GM23338 (cell line): ENCODE data around the gene IL5RA. TPM values are rescaled to one million over a fixed set of nuclear protein-coding genes. Genes with fewer than 3 reads are reported as not detected.

ENCODE experiments used
- ATAC-seq: fragments of 200-7000 bp; cut with Tn5 transposase; 3 replicates; pipeline ENCODE4 v1.9.1; 2020
- DNase-seq: peaks from one replicate; pipeline ENCODE4 v3.0.0-alpha.2; 2015; ENCODE audit warnings: low spot score
- H2AFZ ChIP-seq: fragments of 200-600 bp; sonication (generic); 2 replicates; pipeline ENCODE4 v1.8.0; 2016; ENCODE audit warnings: antibody characterized with exemption, mild to moderate bottlenecking, moderate library complexity
- H3F3A ChIP-seq: fragments of 200-600 bp; sonication (generic); replicated peaks from 2 replicates; pipeline ENCODE4 v1.8.0; 2017; ENCODE audit warnings: antibody characterized with exemption, mixed run types, low read depth
- H3K27ac ChIP-seq: fragments of 200-600 bp; sonication (generic); 2 replicates; pipeline ENCODE4 v1.6.1; 2016; ENCODE audit warnings: low read depth
- H3K27me3 ChIP-seq: fragments of 200-600 bp; sonication (generic); 2 replicates; pipeline ENCODE4 v1.8.0; 2016; ENCODE audit warnings: mild to moderate bottlenecking, mixed run types, moderate library complexity; ENCODE audit not compliant: insufficient read depth
- H3K36me3 ChIP-seq: fragments of 200-600 bp; sonication (generic); 2 replicates; pipeline ENCODE4 v1.8.0; 2016; ENCODE audit warnings: mild to moderate bottlenecking; ENCODE audit not compliant: insufficient read depth
- H3K4me1 ChIP-seq: fragments of 200-600 bp; sonication (generic); 2 replicates; pipeline ENCODE4 v1.8.0; 2016; ENCODE audit warnings: mild to moderate bottlenecking, moderate library complexity; ENCODE audit not compliant: insufficient read depth
- H3K4me2 ChIP-seq: fragments of 200-600 bp; sonication (generic); 2 replicates; pipeline ENCODE4 v1.7.1; 2017; ENCODE audit warnings: mixed run types
- H3K4me3 ChIP-seq: fragments of 200-600 bp; sonication (generic); 2 replicates; pipeline ENCODE4 v1.6.1; 2016; ENCODE audit warnings: mixed run types
- H3K79me2 ChIP-seq: fragments of 200-600 bp; sonication (generic); replicated peaks from 2 replicates; pipeline ENCODE4 v1.8.0; 2017; ENCODE audit warnings: mild to moderate bottlenecking; ENCODE audit not compliant: insufficient read depth
- H3K9me2 ChIP-seq: fragments of 200-600 bp; sonication (generic); 2 replicates; pipeline ENCODE4 v1.8.0; 2017; ENCODE audit not compliant: insufficient read depth
- H4K20me1 ChIP-seq: fragments of 200-600 bp; sonication (generic); replicated peaks from 2 replicates; pipeline ENCODE4 v1.8.0; 2017; ENCODE audit warnings: mild to moderate bottlenecking; ENCODE audit not compliant: insufficient read depth
- H3K27ac Mint-ChIP-seq: 2 replicates; pipeline ENCODE4 v1.8.0; 2020; ENCODE audit warnings: inconsistent platforms, mild to moderate bottlenecking, moderate library complexity, mixed read lengths
- H3K27me3 Mint-ChIP-seq: 3 replicates; pipeline ENCODE4 v1.8.0; 2022; ENCODE audit warnings: low read depth, mild to moderate bottlenecking, moderate library complexity, mixed read lengths, inconsistent platforms; ENCODE audit not compliant: insufficient read depth, poor library complexity
- H3K36me3 Mint-ChIP-seq: 3 replicates; pipeline ENCODE4 v1.8.0; 2021; ENCODE audit warnings: low read depth, mild to moderate bottlenecking, inconsistent platforms, moderate library complexity, mixed read lengths
- H3K4me1 Mint-ChIP-seq: 3 replicates; pipeline ENCODE4 v1.8.0; 2020; ENCODE audit warnings: mild to moderate bottlenecking, inconsistent platforms, mixed read lengths
- H3K4me3 Mint-ChIP-seq: 3 replicates; pipeline ENCODE4 v1.8.0; 2021; ENCODE audit warnings: moderate library complexity, mild to moderate bottlenecking, inconsistent platforms, mixed read lengths
- H3K9me3 Mint-ChIP-seq: 3 replicates; pipeline ENCODE4 v1.8.0; 2020; ENCODE audit warnings: moderate library complexity, mild to moderate bottlenecking, inconsistent platforms, mixed read lengths
- CREB1 ChIP-seq: fragments of 250-450 bp; sonication (Bioruptor Pico); IDR thresholded peaks from 2 replicates; pipeline ENCODE4 v1.5.0; 2020; ENCODE audit warnings: low read depth, mild to moderate bottlenecking, moderate library complexity
- CTCF ChIP-seq, 2 experiments: fragments of 200-600 bp in 1 of 2; sonication (generic) in 1 of 2; conservative IDR thresholded peaks; 2 replicates each; pipeline versions ENCODE4 v1.5.1 to v1.6.1; 2016 to 2017; ENCODE audit warnings: antibody characterized with exemption in 2 of 2, low read depth in 2 of 2, mild to moderate bottlenecking in 2 of 2, moderate library complexity in 1 of 2
- ETS1 ChIP-seq: IDR thresholded peaks from 2 replicates; pipeline ENCODE4 v1.6.1; 2016; ENCODE audit warnings: antibody characterized with exemption
- EZH2 ChIP-seq: fragments of 200-600 bp; sonication (generic); IDR thresholded peaks from one replicate; pipeline ENCODE4 v1.8.0; 2017; ENCODE audit warnings: antibody characterized with exemption, mild to moderate bottlenecking, low read depth; ENCODE audit not compliant: unreplicated experiment
- EZH2phosphoT487 ChIP-seq: fragments of 200-600 bp; sonication (generic); IDR thresholded peaks from one replicate; pipeline ENCODE4 v1.8.1; 2018; ENCODE audit warnings: antibody characterized with exemption; ENCODE audit not compliant: unreplicated experiment
- JUNB ChIP-seq: IDR thresholded peaks from one replicate; pipeline ENCODE4 v1.6.1; 2016; ENCODE audit warnings: antibody characterized with exemption; ENCODE audit not compliant: unreplicated experiment
- NANOG ChIP-seq: IDR thresholded peaks from 2 replicates; pipeline ENCODE4 v1.6.1; 2016; ENCODE audit warnings: antibody characterized with exemption, borderline replicate concordance
- POLR2AphosphoS5 ChIP-seq: IDR thresholded peaks from 2 replicates; pipeline ENCODE4 v1.6.1; 2016; ENCODE audit warnings: antibody characterized with exemption, low read depth
- REST ChIP-seq: IDR thresholded peaks from one replicate; pipeline ENCODE4 v1.6.1; 2018; ENCODE audit warnings: antibody characterized with exemption; ENCODE audit not compliant: unreplicated experiment
- STAT1 ChIP-seq: IDR thresholded peaks from one replicate; pipeline ENCODE4 v1.6.1; 2016; ENCODE audit warnings: antibody characterized with exemption; ENCODE audit not compliant: unreplicated experiment
- ZNF114 ChIP-seq: fragments of 250-450 bp; sonication (Bioruptor Pico); IDR thresholded peaks from 2 replicates; pipeline ENCODE4 v1.5.0; 2020; ENCODE audit warnings: mild to moderate bottlenecking, moderate library complexity
- ZNF331 ChIP-seq: fragments of 250-450 bp; sonication (Bioruptor Pico); IDR thresholded peaks from 2 replicates; pipeline ENCODE4 v1.5.0; 2020; ENCODE audit warnings: low read depth, mild to moderate bottlenecking, moderate library complexity
- ZNF462 ChIP-seq: fragments of 250-450 bp; sonication (Bioruptor Pico); IDR thresholded peaks from 2 replicates; pipeline ENCODE4 v1.5.0; 2020; ENCODE audit warnings: mild to moderate bottlenecking, moderate library complexity
- polyA plus RNA-seq: library from polyadenylated mRNA; unstranded; fragments of >200 nt; fragmentation: Nextera tagmentation; extraction: Ambion mirVana; gene quantifications from 2 replicates; pipeline ENCODE4 v1.2.1, GENCODE V29; 2016
- total RNA-seq: library from RNA; depleted of rRNA; stranded (reverse); fragments of >200 nt; shearing (Covaris generic); gene quantifications from 2 replicates; pipeline ENCODE4 v1.2.3, GENCODE V29; 2014

IL5RA gene
- total and polyA plus RNA-seq, 2 experiments from 2014 or later, result 0.31 TPM; not detected in 1

GRCh38 chr3:3059645-3060044 lies 50.5 kb downstream of the IL5RA start:
- peaks cover 21% of the 10 kb centered on the region for H3K4me1 ChIP-seq
- H3K9me2 ChIP-seq, result 0 out of 2 replicates have a peak, but pooled peaks cover 6% of the 10 kb centered on the region
- H3K4me3 ChIP-seq, result no peak overlapping the region
- no peaks in the 10 kb centered on the region for H3K79me2 ChIP-seq
- no peaks in the 10 kb centered on the region for H3K4me1 Mint-ChIP-seq
- H3K27ac Mint-ChIP-seq, result no peak overlapping the region
- H3K36me3 ChIP-seq, result no peaks in the 10 kb centered on the region
- no peaks in the 10 kb centered on the region for H3K27me3 ChIP-seq
- peaks cover 4% of the 10 kb centered on the region for H3K27me3 Mint-ChIP-seq
- H3F3A ChIP-seq, result no peaks in the 10 kb centered on the region
- peaks cover 46% of the 10 kb centered on the region for H3K36me3 Mint-ChIP-seq
- TF ChIP-seq EZH2 (no peak), JUNB (no peak), ZNF114 (no peak), STAT1 (no peak), ETS1 (no peak), NANOG (no peak), POLR2AphosphoS5 (no peak), EZH2phosphoT487 (no peak), CREB1 (CRISPR knock-in tag) (no peak), CTCF (conservative IDR thresholded peaks at IDR 0.05; ENCODE audit: low read depth in 2 of 2) (no peak), ZNF462 (CRISPR knock-in tag) (no peak), ZNF331 (no peak), REST (no peak)
- no peak overlapping the region for H3K4me3 Mint-ChIP-seq
- no peaks in the 10 kb centered on the region for H4K20me1 ChIP-seq
- ATAC-seq (no peak), DNase-seq (no peak)
- no peak overlapping the region for H3K27ac ChIP-seq
- peaks cover 95% of the 10 kb centered on the region for H3K9me3 Mint-ChIP-seq
- no peak overlapping the region for H2AFZ ChIP-seq
- 0 out of 2 replicates have a peak overlapping the region, but pooled peaks have one; percentile 42 for H3K4me2 ChIP-seq
